Liver (tissue), 3 donors: ENCODE data around the gene CD248.

Experiments used
- EGR1 ChIP-seq, 2 donors: IDR thresholded peaks; 2 replicates each; pipeline ENCODE4 v1.6.1; 2016 to 2018; ENCODE audit warnings: antibody characterized with exemption in 2 of 2, low read depth in 2 of 2
- JUND ChIP-seq, 2 donors: IDR thresholded peaks; 2 replicates each; pipeline ENCODE4 v1.6.1; 2016; ENCODE audit warnings: antibody characterized with exemption in 2 of 2
- TF ChIP-seq, protein P1 (sequence below): fragments of 150-350 bp; IDR thresholded peaks from 2 replicates; pipeline ENCODE4 v1.5.1; 2017; ENCODE audit warnings: improper control_type of control experiment, low read depth, low read length; ENCODE audit not compliant: missing input control
- donor health status: healthy.
- donor health status: healthy.

DNA sequence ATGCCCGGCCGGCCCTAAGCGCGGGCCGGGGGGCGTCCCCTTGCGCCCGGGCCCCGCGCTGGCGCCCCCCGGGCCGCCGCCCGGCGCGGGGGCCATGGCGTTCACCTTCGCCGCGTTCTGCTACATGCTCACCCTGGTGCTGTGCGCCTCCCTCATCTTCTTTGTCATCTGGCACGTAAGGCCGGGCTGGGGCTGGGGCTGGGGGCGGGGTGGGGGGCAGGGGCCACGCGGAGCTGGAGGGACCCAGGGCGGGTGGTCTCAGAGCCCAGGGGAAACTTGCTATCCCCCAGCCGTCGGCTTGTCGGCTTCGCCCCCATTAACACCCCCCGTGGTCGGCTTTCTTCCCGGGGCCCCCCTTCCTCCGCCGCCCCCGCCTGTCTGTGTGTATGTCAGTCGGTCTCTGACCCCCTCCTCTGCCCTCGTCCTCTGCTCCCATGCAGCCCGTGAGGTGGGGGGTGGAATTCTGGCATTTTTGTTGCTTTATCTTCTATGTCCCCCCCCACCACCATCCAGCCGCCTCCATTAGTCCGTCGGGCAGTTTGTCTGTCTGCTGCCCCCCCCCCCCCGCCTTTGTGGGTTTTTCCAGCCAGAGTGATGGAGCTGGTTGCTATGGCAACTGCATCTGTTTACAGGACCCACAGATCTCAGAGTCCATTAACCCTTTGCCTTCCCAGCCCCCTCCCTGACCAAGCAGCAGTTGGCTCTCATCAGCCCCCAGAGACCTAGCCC is 38.3 kb downstream of the CD248 start:
- TF ChIP-seq EGR1 (IDR thresholded peaks at IDR 0.05; ENCODE audit: low read depth in 2 of 2), result no peak
- TF ChIP-seq, protein P1, sequence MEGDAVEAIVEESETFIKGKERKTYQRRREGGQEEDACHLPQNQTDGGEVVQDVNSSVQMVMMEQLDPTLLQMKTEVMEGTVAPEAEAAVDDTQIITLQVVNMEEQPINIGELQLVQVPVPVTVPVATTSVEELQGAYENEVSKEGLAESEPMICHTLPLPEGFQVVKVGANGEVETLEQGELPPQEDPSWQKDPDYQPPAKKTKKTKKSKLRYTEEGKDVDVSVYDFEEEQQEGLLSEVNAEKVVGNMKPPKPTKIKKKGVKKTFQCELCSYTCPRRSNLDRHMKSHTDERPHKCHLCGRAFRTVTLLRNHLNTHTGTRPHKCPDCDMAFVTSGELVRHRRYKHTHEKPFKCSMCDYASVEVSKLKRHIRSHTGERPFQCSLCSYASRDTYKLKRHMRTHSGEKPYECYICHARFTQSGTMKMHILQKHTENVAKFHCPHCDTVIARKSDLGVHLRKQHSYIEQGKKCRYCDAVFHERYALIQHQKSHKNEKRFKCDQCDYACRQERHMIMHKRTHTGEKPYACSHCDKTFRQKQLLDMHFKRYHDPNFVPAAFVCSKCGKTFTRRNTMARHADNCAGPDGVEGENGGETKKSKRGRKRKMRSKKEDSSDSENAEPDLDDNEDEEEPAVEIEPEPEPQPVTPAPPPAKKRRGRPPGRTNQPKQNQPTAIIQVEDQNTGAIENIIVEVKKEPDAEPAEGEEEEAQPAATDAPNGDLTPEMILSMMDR, result no peak
- TF ChIP-seq JUND (IDR thresholded peaks at IDR 0.05), result no peak
